SJSA1 (cell line): ENCODE data around the gene NPHP4. TPM values are rescaled to one million over a fixed set of nuclear protein-coding genes. Genes with fewer than 3 reads are reported as not detected.

ENCODE experiments used
- DNase-seq, 2 experiments: peaks; one replicate each; pipeline ENCODE4 v3.0.0-alpha.2; 2015 to 2020; ENCODE audit warnings: low spot score in 2 of 2, low read depth in 1 of 2
- H3K27ac ChIP-seq: fragments of 250-450 bp; sonication (Bioruptor Pico); 2 replicates; pipeline ENCODE4 v1.5.1; 2020; ENCODE audit warnings: mild to moderate bottlenecking, moderate library complexity
- H3K27me3 ChIP-seq: fragments of 250-450 bp; sonication (Bioruptor Pico); replicated peaks from 2 replicates; pipeline ENCODE4 v1.5.1; 2020; ENCODE audit warnings: mild to moderate bottlenecking, moderate library complexity
- H3K36me3 ChIP-seq: fragments of 250-450 bp; sonication (Bioruptor Pico); 2 replicates; pipeline ENCODE4 v1.5.1; 2020; ENCODE audit warnings: mild to moderate bottlenecking
- H3K4me1 ChIP-seq: fragments of 250-450 bp; sonication (Bioruptor Pico); replicated peaks from 2 replicates; pipeline ENCODE4 v1.6.1; 2021; ENCODE audit warnings: mild to moderate bottlenecking
- H3K4me3 ChIP-seq: fragments of 250-450 bp; sonication (Bioruptor Pico); 2 replicates; pipeline ENCODE4 v1.5.1; 2020; ENCODE audit warnings: mild to moderate bottlenecking
- H3K9me3 ChIP-seq: fragments of 250-450 bp; sonication (Bioruptor Pico); replicated peaks from 2 replicates; pipeline ENCODE4 v1.5.1; 2020; ENCODE audit warnings: mild to moderate bottlenecking
- total RNA-seq: library from RNA; depleted of rRNA; stranded (reverse); fragments of >200 nt; shearing (Covaris generic); gene quantifications from 2 replicates; pipeline ENCODE4 v1.2.3, GENCODE V29; 2014

Gene NPHP4
- total RNA-seq, 1 experiment from 2014 or later = 4.5 TPM

GRCh38 chr1:5873556-5873955 is 118.7 kb downstream of the NPHP4 start:
- no peak overlapping the region for H3K27ac ChIP-seq
- no peaks in the 10 kb centered on the region for H3K27me3 ChIP-seq
- no peaks in the 10 kb centered on the region; the same call in 1 of the 2 replicates for H3K9me3 ChIP-seq
- no peak for DNase-seq
- peaks cover 8% of the 10 kb centered on the region for H3K36me3 ChIP-seq
- H3K4me1 ChIP-seq = peaks cover 14% of the 10 kb centered on the region
- no peak overlapping the region for H3K4me3 ChIP-seq

GRCh38 chr1:5872886-5873285 is 119.3 kb downstream of the NPHP4 start:
- H3K36me3 ChIP-seq = peaks cover 8% of the 10 kb centered on the region
- H3K4me1 ChIP-seq = peaks cover 9% of the 10 kb centered on the region
- no peak overlapping the region for H3K4me3 ChIP-seq
- H3K27ac ChIP-seq = no peak overlapping the region
- H3K9me3 ChIP-seq = no peaks in the 10 kb centered on the region; the same call in 1 of the 2 replicates
- DNase-seq = no peak
- no peaks in the 10 kb centered on the region for H3K27me3 ChIP-seq

GRCh38 chr1:5868931-5869500 is 123.2 kb downstream of the NPHP4 start:
- DNase-seq = no peak
- Histone ChIP-seq H3K4me1 (no peaks in the 10 kb centered on the region), H3K27ac (no peak overlapping the region), H3K9me3 (no peaks in the 10 kb centered on the region; the same call in 1 of the 2 replicates), H3K4me3 (no peak overlapping the region), H3K36me3 (peaks cover under 1% of the 10 kb centered on the region; the same call in 1 of the 2 replicates), H3K27me3 (no peaks in the 10 kb centered on the region)

DNA sequence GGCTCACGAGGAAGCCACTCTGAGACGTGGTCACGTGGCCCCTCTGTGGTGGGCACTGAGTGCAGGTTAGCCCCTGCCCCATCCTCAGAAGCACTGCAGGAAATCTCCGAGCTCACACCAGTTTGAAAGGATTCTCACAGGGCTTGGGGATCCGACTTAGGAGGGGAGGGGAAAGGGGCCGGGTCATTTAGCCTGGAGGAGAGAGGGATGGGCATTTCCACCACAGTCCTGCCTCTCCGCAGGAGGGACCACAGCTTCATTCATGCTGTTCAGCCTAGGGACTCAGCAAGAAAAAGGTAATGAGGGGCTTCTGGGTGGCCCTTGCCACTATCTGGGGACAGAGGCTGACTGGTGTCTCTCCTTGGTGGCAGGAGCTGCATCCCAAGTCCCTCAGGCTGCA is 126.5 kb downstream of the NPHP4 start:
- Histone ChIP-seq H3K9me3 (no peaks in the 10 kb centered on the region; the same call in 1 of the 2 replicates), H3K36me3 (peaks cover 9% of the 10 kb centered on the region; the same call in 1 of the 2 replicates), H3K27me3 (no peaks in the 10 kb centered on the region), H3K4me3 (no peak overlapping the region), H3K27ac (no peak overlapping the region), H3K4me1 (peaks cover 26% of the 10 kb centered on the region)
- no peak for DNase-seq

DNA sequence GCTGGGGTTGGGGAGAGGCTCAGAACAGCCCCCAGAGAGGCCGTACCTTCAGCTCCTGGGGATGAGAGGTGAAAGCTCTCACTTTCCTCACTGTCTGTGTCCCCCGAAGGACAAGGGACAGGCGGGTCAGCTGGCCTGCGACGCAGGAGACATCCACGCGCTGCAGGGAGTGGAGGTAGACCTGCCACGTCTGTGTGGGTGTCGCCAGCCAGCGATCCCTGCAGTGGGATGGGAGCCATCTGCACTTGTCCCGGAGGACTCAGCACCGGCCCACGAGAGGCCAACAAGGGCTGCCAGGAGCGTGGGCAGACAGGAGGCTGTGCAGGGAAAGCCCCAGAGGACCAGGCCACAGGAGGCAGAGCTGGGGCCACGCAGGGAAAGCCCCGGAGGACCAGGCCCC is 127.2 kb downstream of the NPHP4 start:
- no peaks in the 10 kb centered on the region; the same call in 1 of the 2 replicates for H3K9me3 ChIP-seq
- H3K27me3 ChIP-seq = no peaks in the 10 kb centered on the region
- DNase-seq = no peak
- H3K27ac ChIP-seq = no peak overlapping the region
- peaks cover 13% of the 10 kb centered on the region for H3K36me3 ChIP-seq
- peaks cover 33% of the 10 kb centered on the region for H3K4me1 ChIP-seq
- H3K4me3 ChIP-seq = no peak overlapping the region

GRCh38 chr1:5864256-5864655 is 128.0 kb downstream of the NPHP4 start:
- H3K27me3 ChIP-seq = no peaks in the 10 kb centered on the region
- peaks cover 34% of the 10 kb centered on the region for H3K4me1 ChIP-seq
- H3K9me3 ChIP-seq = no peaks in the 10 kb centered on the region; the same call in 1 of the 2 replicates
- no peak overlapping the region for H3K27ac ChIP-seq
- H3K36me3 ChIP-seq = peaks cover 13% of the 10 kb centered on the region
- no peak for DNase-seq
- H3K4me3 ChIP-seq = no peak overlapping the region

DNA sequence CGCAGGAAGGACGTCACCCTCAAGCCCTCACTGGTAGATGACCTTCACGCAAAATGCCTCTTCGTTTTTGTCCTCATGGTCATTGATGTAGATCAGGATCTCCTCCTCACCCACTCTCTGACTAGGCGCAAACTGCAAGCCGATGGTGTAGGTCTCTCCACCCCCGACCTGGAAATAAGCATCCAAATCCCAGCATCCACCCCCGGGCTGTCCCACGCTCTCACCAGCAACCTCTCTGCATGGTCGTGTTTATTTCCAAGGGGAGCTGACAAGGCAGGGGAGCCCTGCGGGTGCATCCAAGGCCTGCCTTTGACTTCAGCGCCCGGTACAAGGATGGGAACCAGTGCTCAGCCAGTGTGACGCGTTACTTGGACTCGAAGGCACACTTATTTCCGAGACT is 129.0 kb downstream of the NPHP4 start:
- H3K27ac ChIP-seq = peak overlapping the region; percentile 82
- no peak for DNase-seq
- no peaks in the 10 kb centered on the region for H3K27me3 ChIP-seq
- no peak overlapping the region for H3K4me3 ChIP-seq
- no peaks in the 10 kb centered on the region for H3K9me3 ChIP-seq
- H3K4me1 ChIP-seq = peaks cover 34% of the 10 kb centered on the region
- peaks cover 13% of the 10 kb centered on the region for H3K36me3 ChIP-seq

DNA sequence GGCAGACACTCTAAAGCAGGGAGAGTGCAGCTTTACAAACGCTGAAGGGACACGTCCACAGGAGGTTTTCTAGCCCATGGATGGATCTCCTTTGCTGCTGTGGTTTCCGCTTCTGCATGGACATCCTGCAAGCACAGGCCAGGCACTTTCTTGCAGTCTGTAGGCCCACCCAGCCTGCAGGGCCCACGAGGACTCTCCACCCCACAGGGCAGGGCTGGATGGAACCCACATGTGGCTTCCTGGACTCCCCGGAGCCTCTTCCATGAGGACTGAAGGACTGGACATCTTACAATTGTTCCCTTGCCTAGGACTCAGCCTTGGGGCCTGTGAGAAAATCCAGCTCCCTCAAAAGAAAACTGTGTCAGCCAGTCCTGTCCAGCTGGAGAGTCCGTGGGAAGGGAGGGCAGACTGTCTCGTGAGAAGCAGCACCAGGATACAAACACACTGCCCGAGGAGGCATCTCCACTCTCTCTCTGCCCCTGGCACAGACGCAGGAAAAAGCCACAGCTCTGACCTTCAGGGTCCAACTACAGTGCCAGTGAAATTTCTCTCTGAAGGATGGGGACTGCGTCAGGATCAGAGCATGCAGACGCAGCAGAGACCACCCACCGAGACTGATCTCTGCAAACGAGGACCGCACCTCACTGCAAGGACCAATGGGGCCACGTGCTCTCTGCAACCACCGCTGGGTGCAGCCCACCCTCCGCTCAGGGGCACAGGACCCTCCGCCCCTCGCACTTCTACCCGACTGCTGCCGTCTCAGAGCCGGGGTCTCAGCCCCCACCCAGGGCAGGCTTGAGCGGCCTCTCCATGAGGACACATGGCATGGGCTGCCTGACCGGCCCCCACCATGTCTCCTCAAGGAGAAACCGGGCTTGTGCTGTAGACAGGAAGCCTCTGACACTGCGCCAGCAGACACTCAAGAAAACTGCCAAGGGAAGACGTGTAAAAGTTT is 130.1 kb downstream of the NPHP4 start:
- no peaks in the 10 kb centered on the region for H3K9me3 ChIP-seq
- no peak overlapping the region for H3K4me3 ChIP-seq
- H3K4me1 ChIP-seq = peaks cover 43% of the 10 kb centered on the region
- peaks cover 16% of the 10 kb centered on the region for H3K36me3 ChIP-seq
- H3K27ac ChIP-seq = peak overlapping the region; percentile 82
- no peaks in the 10 kb centered on the region for H3K27me3 ChIP-seq
- peak; percentile 89 to 94 for DNase-seq

DNA sequence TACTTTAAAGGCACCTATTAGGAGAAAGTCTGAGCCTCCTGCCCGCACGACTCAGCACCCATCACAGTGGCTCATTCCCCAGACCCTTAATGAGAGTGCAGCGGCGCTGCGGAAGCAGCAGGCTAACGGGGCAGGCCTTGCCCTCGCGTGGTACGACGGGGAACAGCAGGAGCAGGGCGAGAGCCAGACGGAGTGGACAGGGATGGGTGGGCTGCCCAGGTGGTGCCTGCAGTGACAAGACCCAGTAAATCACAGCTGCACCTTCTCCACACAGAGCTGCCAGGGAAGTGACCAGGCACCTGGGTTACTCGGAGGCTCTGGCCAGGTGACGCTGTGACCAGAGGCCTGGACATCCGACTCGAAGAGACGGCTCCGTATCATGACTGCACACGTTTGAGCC is 131.9 kb downstream of the NPHP4 start:
- no peak for DNase-seq
- H3K4me3 ChIP-seq = no peak overlapping the region
- no peaks in the 10 kb centered on the region for H3K27me3 ChIP-seq
- peaks cover 62% of the 10 kb centered on the region for H3K4me1 ChIP-seq
- no peaks in the 10 kb centered on the region for H3K9me3 ChIP-seq
- H3K27ac ChIP-seq = no peak overlapping the region
- H3K36me3 ChIP-seq = peaks cover 20% of the 10 kb centered on the region

- no peak for DNase-seq
- Histone ChIP-seq H3K4me1 (peaks cover 67% of the 10 kb centered on the region), H3K27ac (no peak overlapping the region), H3K9me3 (no peaks in the 10 kb centered on the region), H3K4me3 (no peak overlapping the region), H3K27me3 (no peaks in the 10 kb centered on the region), H3K36me3 (peaks cover 20% of the 10 kb centered on the region)
Observed at GRCh38 chr1:5859766-5860165, 132.5 kb downstream of the NPHP4 start.

DNA sequence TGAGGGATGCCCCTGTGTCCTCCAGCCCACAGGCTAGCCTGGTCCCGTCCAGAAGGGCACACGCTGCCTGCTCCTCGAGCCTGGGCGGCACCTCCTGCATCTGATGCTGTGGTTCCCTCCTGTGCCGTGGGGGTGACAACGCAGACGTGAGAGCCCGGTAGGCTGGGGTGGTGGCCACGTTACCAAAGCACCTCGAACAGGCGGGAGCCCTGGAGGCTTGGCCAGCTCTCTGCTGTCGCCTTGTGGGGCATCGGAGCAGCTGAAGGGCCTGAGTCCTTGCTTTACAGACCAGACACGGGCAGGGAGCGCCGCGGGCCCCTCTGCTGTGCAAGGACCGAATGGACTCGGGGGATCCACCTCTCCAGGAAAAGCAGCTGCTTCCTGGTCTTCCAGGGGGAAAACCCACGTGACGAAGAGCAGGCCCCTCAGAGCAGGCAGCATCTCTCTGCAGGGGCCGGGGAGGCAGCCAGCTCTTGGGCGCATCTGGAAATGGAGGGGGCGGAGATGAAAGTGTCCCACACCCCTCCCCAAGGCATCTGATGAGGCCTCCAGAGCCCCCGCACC is 133.3 kb downstream of the NPHP4 start:
- Histone ChIP-seq H3K9me3 (no peaks in the 10 kb centered on the region), H3K4me3 (no peak overlapping the region), H3K36me3 (peaks cover 20% of the 10 kb centered on the region), H3K27ac (no peak overlapping the region), H3K4me1 (peaks cover 75% of the 10 kb centered on the region), H3K27me3 (no peaks in the 10 kb centered on the region)
- DNase-seq = no peak

GRCh38 chr1:5858246-5858645 is 134.0 kb downstream of the NPHP4 start:
- H3K4me1 ChIP-seq = peaks cover 79% of the 10 kb centered on the region
- H3K4me3 ChIP-seq = no peak overlapping the region
- DNase-seq = no peak
- H3K9me3 ChIP-seq = no peaks in the 10 kb centered on the region
- H3K27ac ChIP-seq = peak overlapping the region; percentile 87; the same call in 1 of the 2 replicates
- H3K27me3 ChIP-seq = no peaks in the 10 kb centered on the region
- H3K36me3 ChIP-seq = peaks cover 15% of the 10 kb centered on the region

DNA sequence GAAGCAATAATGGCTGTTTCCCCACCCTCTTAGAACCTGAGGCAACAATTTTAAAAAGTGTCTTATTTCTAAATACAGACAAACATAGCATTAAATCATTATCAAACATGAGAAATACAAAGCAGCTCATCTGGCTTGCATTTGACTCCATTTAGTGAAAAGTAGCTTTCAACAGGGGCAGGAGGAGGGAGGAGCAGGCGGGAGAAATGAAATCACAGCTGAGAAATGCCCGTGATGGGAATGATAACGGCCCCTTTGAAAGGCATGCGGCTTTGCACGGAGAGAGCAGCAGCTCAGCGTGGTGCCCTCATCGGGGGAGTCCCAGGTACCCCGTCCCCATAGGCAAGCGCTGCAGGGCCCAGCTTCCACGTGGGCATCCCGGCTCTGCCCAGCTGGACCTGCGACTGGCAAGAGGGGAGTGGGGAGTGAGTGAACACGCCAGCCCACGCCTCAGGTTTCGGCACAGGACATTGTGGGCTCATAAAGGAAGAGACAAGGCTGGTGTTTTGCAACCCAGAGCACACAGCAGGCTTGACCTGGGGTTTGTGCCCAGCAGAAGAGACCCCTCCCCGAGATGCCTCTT is 134.6 kb downstream of the NPHP4 start:
- Histone ChIP-seq H3K9me3 (no peaks in the 10 kb centered on the region), H3K4me3 (no peak overlapping the region), H3K27ac (peak overlapping the region; percentile 87), H3K27me3 (no peaks in the 10 kb centered on the region), H3K36me3 (peaks cover 11% of the 10 kb centered on the region), H3K4me1 (peaks cover 79% of the 10 kb centered on the region)
- no peak for DNase-seq
